HEK293 (cell line): ENCODE measurements around the gene METTL26.

ENCODE experiments used
- BCL11A ChIP-seq: fragments of 450-650 bp; formaldehyde crosslinking; IDR thresholded peaks from 2 replicates; pipeline ENCODE4 v1.5.1; 2016; ENCODE audit warnings: low read depth, missing biosample characterization, missing genetic modification characterization
- KLF1 ChIP-seq: fragments of 450-650 bp; formaldehyde crosslinking; IDR thresholded peaks from 2 replicates; pipeline ENCODE4 v1.5.1; 2016; ENCODE audit warnings: missing biosample characterization, missing genetic modification characterization
- KLF10 ChIP-seq: fragments of 450-650 bp; IDR thresholded peaks from 2 replicates; pipeline ENCODE4 v1.5.1; 2018; ENCODE audit warnings: missing biosample characterization, mild to moderate bottlenecking, missing genetic modification characterization
- KLF16 ChIP-seq: fragments of 450-650 bp; formaldehyde crosslinking; IDR thresholded peaks from 2 replicates; pipeline ENCODE4 v1.5.1; 2017; ENCODE audit warnings: missing biosample characterization, missing genetic modification characterization
- MZF1 ChIP-seq: fragments of 450-650 bp; formaldehyde crosslinking; IDR thresholded peaks from 2 replicates; pipeline ENCODE4 v1.5.1; 2017; ENCODE audit warnings: missing biosample characterization, missing genetic modification characterization, borderline replicate concordance
- PBX3 ChIP-seq: sonication (generic); formaldehyde crosslinking; IDR thresholded peaks from 2 replicates; pipeline ENCODE4 v1.8.1; 2022; ENCODE audit warnings: mild to moderate bottlenecking, moderate library complexity, missing genetic modification reagents
- REST ChIP-seq: fragments of 450-650 bp; formaldehyde crosslinking; IDR thresholded peaks from 2 replicates; pipeline ENCODE4 v1.5.1; 2016; ENCODE audit warnings: missing biosample characterization, missing genetic modification characterization
- WT1 ChIP-seq: fragments of 450-650 bp; formaldehyde crosslinking; IDR thresholded peaks from 2 replicates; pipeline ENCODE4 v1.5.1; 2016; ENCODE audit warnings: missing biosample characterization, missing genetic modification characterization
- ZBTB49 ChIP-seq: fragments of 450-650 bp; formaldehyde crosslinking; IDR thresholded peaks from 2 replicates; pipeline ENCODE4 v1.5.1; 2016; ENCODE audit warnings: missing biosample characterization, missing genetic modification characterization, low read depth
- ZFHX2 ChIP-seq: fragments of 450-650 bp; formaldehyde crosslinking; conservative IDR thresholded peaks from 2 replicates; pipeline ENCODE4 v1.5.1; 2016; ENCODE audit warnings: missing biosample characterization, missing genetic modification characterization
- ZNF114 ChIP-seq: fragments of 450-650 bp; formaldehyde crosslinking; IDR thresholded peaks from 2 replicates; pipeline ENCODE4 v1.5.0; 2017; ENCODE audit warnings: missing biosample characterization, missing genetic modification characterization
- ZNF157 ChIP-seq: fragments of 450-650 bp; formaldehyde crosslinking; IDR thresholded peaks from 2 replicates; pipeline ENCODE4 v1.5.1; 2016; ENCODE audit warnings: missing biosample characterization, missing genetic modification characterization
- ZNF18 ChIP-seq: fragments of 450-650 bp; formaldehyde crosslinking; IDR thresholded peaks from 2 replicates; pipeline ENCODE4 v1.5.1; 2016; ENCODE audit warnings: missing biosample characterization, missing genetic modification characterization
- ZNF302 ChIP-seq: fragments of 450-650 bp; formaldehyde crosslinking; IDR thresholded peaks from 2 replicates; pipeline ENCODE4 v1.5.1; 2016; ENCODE audit warnings: missing biosample characterization, missing genetic modification characterization, low read depth
- ZNF404 ChIP-seq: fragments of 450-650 bp; formaldehyde crosslinking; IDR thresholded peaks from 2 replicates; pipeline ENCODE4 v1.5.1; 2017; ENCODE audit warnings: missing biosample characterization, missing genetic modification characterization
- ZNF488 ChIP-seq: fragments of 450-650 bp; formaldehyde crosslinking; IDR thresholded peaks from 2 replicates; pipeline ENCODE4 v1.5.1; 2016; ENCODE audit warnings: missing biosample characterization, missing genetic modification characterization
- ZNF510 ChIP-seq: fragments of 450-650 bp; formaldehyde crosslinking; IDR thresholded peaks from 2 replicates; pipeline ENCODE4 v1.5.1; 2018; ENCODE audit warnings: mild to moderate bottlenecking, missing genetic modification characterization, missing biosample characterization; ENCODE audit not compliant: insufficient replicate concordance
- ZNF521 ChIP-seq: fragments of 450-650 bp; formaldehyde crosslinking; IDR thresholded peaks from 2 replicates; pipeline ENCODE4 v1.5.1; 2017; ENCODE audit warnings: missing biosample characterization, mild to moderate bottlenecking, missing genetic modification characterization
- ZNF548 ChIP-seq: fragments of 450-650 bp; formaldehyde crosslinking; IDR thresholded peaks from 2 replicates; pipeline ENCODE4 v1.5.1; 2016; ENCODE audit warnings: missing biosample characterization, missing genetic modification characterization
- ZNF555 ChIP-seq: fragments of 450-650 bp; formaldehyde crosslinking; conservative IDR thresholded peaks from 2 replicates; pipeline ENCODE4 v1.5.1; 2017; ENCODE audit warnings: missing biosample characterization, mild to moderate bottlenecking, missing genetic modification characterization, inconsistent platforms
- ZNF571 ChIP-seq: fragments of 450-650 bp; formaldehyde crosslinking; IDR thresholded peaks from 2 replicates; pipeline ENCODE4 v1.5.0; 2017; ENCODE audit warnings: missing biosample characterization, missing genetic modification characterization
- ZNF654 ChIP-seq: fragments of 450-650 bp; formaldehyde crosslinking; IDR thresholded peaks from 2 replicates; pipeline ENCODE4 v1.5.1; 2016; ENCODE audit warnings: low read depth, missing biosample characterization, missing genetic modification characterization
- ZNF785 ChIP-seq: fragments of 450-650 bp; formaldehyde crosslinking; IDR thresholded peaks from 2 replicates; pipeline ENCODE4 v1.5.1; 2016; ENCODE audit warnings: missing biosample characterization, missing genetic modification characterization
- ZNF837 ChIP-seq: fragments of 450-650 bp; formaldehyde crosslinking; IDR thresholded peaks from 2 replicates; pipeline ENCODE4 v1.5.1; 2016; ENCODE audit warnings: missing biosample characterization, missing genetic modification characterization
- ZSCAN18 ChIP-seq: fragments of 450-650 bp; formaldehyde crosslinking; IDR thresholded peaks from 2 replicates; pipeline ENCODE4 v1.5.1; 2016; ENCODE audit warnings: missing biosample characterization, missing genetic modification characterization
- ZSCAN23 ChIP-seq: fragments of 450-650 bp; formaldehyde crosslinking; IDR thresholded peaks from 2 replicates; pipeline ENCODE4 v1.5.1; 2016; ENCODE audit warnings: missing biosample characterization, missing genetic modification characterization
- ZSCAN4 ChIP-seq: fragments of 450-650 bp; formaldehyde crosslinking; IDR thresholded peaks from 2 replicates; pipeline ENCODE4 v1.5.1; 2017; ENCODE audit warnings: missing biosample characterization, missing genetic modification characterization

Gene METTL26

GRCh38 chr16:648781-649589, 12.9 kb upstream of the METTL26 start, which contains the start of gene WDR90 (continued):
- TF ChIP-seq ZSCAN23 (tag by site-specific recombination) (no peak), KLF10 (tag by site-specific recombination) (peak; percentile 68), ZBTB49 (tag by site-specific recombination) (no peak), ZNF571 (tag by site-specific recombination) (no peak), ZNF157 (tag by site-specific recombination) (no peak), ZNF404 (tag by site-specific recombination) (no peak), KLF1 (tag by site-specific recombination) (peak; percentile 75), ZSCAN4 (tag by site-specific recombination) (no peak), ZNF837 (tag by site-specific recombination) (0 out of 2 replicates have a peak, but pooled peaks have one; percentile 36), KLF16 (peak; percentile 76; the same call in 1 of the 2 replicates), ZNF654 (no peak), MZF1 (tag by site-specific recombination) (no peak), ZNF18 (peak; percentile 84; the same call in 1 of the 2 replicates), ZNF555 (tag by site-specific recombination) (no peak), ZNF521 (tag by site-specific recombination) (no peak), ZFHX2 (tag by site-specific recombination) (peak; percentile 78), ZNF785 (tag by site-specific recombination) (no peak; the same call in 1 of the 2 replicates), ZNF114 (tag by site-specific recombination) (no peak), REST (tag by site-specific recombination) (no peak), PBX3 (peak; percentile 68), WT1 (tag by site-specific recombination) (peak; percentile 38; the same call in 1 of the 2 replicates), ZSCAN18 (tag by site-specific recombination) (no peak), ZNF302 (tag by site-specific recombination) (no peak), ZNF548 (no peak), ZNF510 (no peak), ZNF488 (tag by site-specific recombination) (no peak), BCL11A (tag by site-specific recombination) (peak; percentile 41; the same call in 1 of the 2 replicates)
